ENCODE data around the gene RSKR. TPM values are rescaled to one million over a fixed set of nuclear protein-coding genes. Genes with fewer than 3 reads are reported as not detected.
A peak's percentile ranks its signal among the peaks of the same experiment; 100 is the strongest.

Gene RSKR
- total RNA-seq, 4 donors from 2014 or later = 2.3 to 4.2 (median 4.1) TPM

DNA sequence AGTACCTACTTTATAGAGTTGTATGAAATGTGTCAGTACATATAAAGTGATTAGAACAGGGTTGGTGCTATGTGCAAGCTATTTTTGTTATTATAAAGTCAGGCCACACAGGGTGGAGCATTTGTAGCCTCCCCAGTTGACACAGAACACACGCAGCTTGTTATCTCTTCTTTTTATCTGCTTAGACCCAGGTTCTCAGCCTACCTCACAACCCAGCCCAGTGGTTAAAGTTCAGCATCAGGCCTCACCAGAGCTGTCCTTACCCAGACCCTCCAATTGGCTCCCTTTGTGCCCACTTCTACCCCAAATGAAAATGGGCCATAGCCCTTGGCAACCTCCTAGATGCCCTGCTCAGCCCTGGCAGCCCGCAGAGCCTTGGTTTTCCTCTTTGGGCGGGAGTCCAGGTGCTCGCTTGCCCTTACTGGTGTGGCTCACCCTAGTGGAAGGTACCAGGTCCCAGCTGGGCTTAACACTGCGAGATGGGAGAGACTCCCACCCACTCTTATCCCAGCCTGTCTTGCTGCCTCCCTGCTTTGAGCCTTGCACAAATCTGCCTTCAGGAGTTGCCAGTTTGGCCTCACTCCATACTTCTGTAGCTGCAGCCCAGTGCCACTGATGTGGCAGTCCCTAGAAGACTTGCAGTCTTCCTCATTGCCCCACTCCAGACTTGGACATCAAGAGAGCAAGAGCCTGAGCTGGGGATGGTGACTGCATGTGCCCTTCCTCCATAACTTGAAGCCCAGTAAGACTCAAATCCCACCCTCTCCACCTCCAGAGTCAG, 41.5 kb downstream of the RSKR start:
- WGBS = 68% methylated on average over 3 of the region's 5 CpGs
- H3K27me3 ChIP-seq = no peaks in the 10 kb centered on the region
- H3K27ac ChIP-seq (replicated peaks in 1 of 4) = peak overlapping the region; percentile 73 to 88 (median 78)
- TF ChIP-seq, protein P1, sequence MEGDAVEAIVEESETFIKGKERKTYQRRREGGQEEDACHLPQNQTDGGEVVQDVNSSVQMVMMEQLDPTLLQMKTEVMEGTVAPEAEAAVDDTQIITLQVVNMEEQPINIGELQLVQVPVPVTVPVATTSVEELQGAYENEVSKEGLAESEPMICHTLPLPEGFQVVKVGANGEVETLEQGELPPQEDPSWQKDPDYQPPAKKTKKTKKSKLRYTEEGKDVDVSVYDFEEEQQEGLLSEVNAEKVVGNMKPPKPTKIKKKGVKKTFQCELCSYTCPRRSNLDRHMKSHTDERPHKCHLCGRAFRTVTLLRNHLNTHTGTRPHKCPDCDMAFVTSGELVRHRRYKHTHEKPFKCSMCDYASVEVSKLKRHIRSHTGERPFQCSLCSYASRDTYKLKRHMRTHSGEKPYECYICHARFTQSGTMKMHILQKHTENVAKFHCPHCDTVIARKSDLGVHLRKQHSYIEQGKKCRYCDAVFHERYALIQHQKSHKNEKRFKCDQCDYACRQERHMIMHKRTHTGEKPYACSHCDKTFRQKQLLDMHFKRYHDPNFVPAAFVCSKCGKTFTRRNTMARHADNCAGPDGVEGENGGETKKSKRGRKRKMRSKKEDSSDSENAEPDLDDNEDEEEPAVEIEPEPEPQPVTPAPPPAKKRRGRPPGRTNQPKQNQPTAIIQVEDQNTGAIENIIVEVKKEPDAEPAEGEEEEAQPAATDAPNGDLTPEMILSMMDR (IDR thresholded peaks at IDR 0.05) = no peak
- TF ChIP-seq POLR2A (IDR thresholded peaks at IDR 0.05; ENCODE audit: low read depth) (no peak), POLR2AphosphoS5 (IDR thresholded peaks at IDR 0.05) (no peak), EP300 (IDR thresholded peaks at IDR 0.05) (no peak)
- no peaks in the 10 kb centered on the region for H3K9me3 ChIP-seq
- H3K36me3 ChIP-seq = peaks cover 0 to 4% (median 0%) of the 10 kb centered on the region in 4 donors
- H3K4me3 ChIP-seq = peak overlapping the region; percentile 76 to 92 (median 86)
- H3K4me1 ChIP-seq = peaks cover 40 to 56% (median 47%) of the 10 kb centered on the region in 4 donors
- DNase-seq (ENCODE audit: extremely low spot score) = no peak
- intact Hi-C loops (cut with DNase I) = no loop called here

DNA sequence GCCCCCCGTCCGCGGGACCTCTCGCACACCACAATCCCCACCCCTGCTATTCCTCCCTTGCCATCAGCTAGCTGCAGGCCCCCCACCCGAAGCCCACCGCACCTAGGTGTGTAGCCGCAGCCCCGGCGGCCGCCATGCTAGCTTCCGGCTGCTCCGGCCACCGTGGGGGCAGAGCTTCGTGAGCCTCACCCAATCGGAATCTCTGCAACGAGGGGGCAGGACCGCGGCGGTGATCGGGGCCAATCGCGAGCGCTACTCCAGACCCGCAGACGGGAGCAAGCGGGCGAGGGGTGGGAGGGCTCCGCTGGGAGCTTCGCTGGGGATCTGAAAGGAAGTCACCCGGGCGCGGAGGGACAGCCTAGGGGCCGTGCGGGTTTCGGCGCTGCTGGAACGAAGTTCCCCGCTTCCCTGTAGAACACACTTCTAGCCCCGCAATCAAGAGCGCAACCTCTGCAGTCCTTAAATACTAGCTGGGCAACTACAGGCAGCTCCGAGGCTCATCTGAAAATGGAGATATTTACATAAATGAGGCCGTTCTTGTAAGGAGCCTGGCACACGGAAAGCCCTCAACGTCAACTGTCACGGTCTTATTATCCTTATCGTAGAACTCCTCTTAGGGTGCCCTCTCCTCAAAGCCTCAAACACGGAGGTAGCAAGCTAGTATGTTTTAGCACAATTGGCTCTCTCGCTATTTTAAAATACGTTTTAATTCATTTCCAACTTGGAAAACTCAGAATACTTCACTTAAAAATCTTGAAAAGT, 42.4 kb downstream of the RSKR start, which contains the start of gene PIGS:
Gene PIGS (minus strand): TSS at position 164 of the 762 bp plus-strand sequence. CDS start 28 bp downstream, at position 136.
- Histone ChIP-seq H3K27ac (replicated peaks in 1 of 4) (peak within 1 kb of the TSS; percentile 73 to 88 (median 78)), H3K4me3 (peak within 1 kb of the TSS; percentile 76 to 92 (median 86)), H3K36me3 (peaks cover 0 to 5% (median 2%) of the 10 kb centered on the region in 4 donors), H3K9me3 (no peaks in the 10 kb centered on the region), H3K4me1 (peaks cover 34 to 47% (median 40%) of the 10 kb centered on the region in 4 donors), H3K27me3 (no peaks in the 10 kb centered on the region)
- peak; percentile 99 for DNase-seq (ENCODE audit: extremely low spot score)
- TF ChIP-seq EP300 (IDR thresholded peaks at IDR 0.05) = no peak
- TF ChIP-seq POLR2A (IDR thresholded peaks at IDR 0.05; ENCODE audit: low read depth) = peak; percentile 21
- peak; percentile 90 to 93 for TF ChIP-seq POLR2AphosphoS5 (IDR thresholded peaks at IDR 0.05)
- TF ChIP-seq, protein P1 (IDR thresholded peaks at IDR 0.05) = no peak
- intact Hi-C loops (cut with DNase I) = no loop called here
- under 1% methylated on average over 8 of the region's 49 CpGs for WGBS

DNA sequence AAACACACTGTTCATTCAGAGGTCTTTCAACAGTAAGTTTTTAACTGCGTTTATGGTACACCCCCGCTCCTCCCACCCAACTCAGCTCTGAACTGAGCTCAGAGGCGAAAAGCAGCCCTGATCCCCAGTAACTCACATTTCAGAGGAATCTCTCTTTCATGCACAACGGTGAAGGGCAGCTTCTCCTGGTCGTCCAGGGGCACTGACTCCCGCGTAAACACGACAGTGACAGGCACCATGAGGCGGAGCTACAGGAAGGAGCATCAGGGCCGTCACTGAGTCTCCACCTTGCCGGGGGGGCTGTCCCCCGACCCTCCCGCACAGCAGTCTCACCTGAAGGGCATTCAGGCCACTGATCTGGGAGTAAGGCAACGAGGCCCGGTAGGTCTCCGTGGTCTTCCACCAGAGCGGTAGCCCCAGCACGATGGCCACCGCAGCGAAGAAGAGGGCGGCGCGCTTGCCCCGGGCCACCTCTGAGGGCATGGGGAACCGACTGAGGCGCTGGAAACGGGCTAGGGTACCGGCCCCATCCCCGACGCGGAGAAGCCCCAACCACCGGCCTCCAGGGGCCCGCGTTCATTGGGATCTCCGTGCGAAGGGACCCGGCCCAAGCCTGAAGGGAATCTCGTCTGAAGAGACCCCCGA, 43.1 kb downstream of the RSKR start:
- no peak for DNase-seq (ENCODE audit: extremely low spot score)
- H3K4me3 ChIP-seq = peak overlapping the region; percentile 76 to 92 (median 86)

DNA sequence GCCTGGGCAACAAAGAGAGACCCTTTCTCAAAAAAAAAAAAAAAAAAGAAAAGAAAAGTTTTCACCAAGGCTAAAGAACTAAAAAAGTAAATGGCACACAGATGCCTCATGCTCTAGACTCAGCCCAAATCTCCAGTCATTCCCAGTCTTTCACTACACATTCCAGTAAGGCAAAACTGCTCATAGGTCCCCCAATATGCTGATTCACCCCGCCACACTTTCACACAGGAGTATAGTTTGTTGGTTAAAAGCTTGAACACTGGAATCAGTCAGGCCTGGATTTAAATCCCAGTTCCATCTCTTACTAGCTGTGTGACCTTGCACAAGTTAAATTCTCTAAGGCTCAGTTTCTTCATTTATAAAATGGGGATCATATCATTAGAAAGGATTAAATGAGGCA, 44.5 kb downstream of the RSKR start:
- Histone ChIP-seq H3K4me1 (peaks cover 24 to 36% (median 30%) of the 10 kb centered on the region in 4 donors), H3K4me3 (no peak overlapping the region), H3K27me3 (no peaks in the 10 kb centered on the region), H3K9me3 (no peaks in the 10 kb centered on the region), H3K27ac (replicated peaks in 1 of 4) (no peak overlapping the region), H3K36me3 (peaks cover 0 to 15% (median 2%) of the 10 kb centered on the region in 4 donors)
- DNase-seq (ENCODE audit: extremely low spot score) = no peak
- TF ChIP-seq, protein P1 (IDR thresholded peaks at IDR 0.05) = no peak
- TF ChIP-seq POLR2AphosphoS5 (IDR thresholded peaks at IDR 0.05) (no peak), EP300 (IDR thresholded peaks at IDR 0.05) (no peak), POLR2A (IDR thresholded peaks at IDR 0.05; ENCODE audit: low read depth) (no peak)
- 90% methylated on average over 1 of the region's 1 CpG for WGBS
- intact Hi-C loops (cut with DNase I) = no loop called here

More for the DNA sequence above, 43.1 kb downstream of the RSKR start:
- Histone ChIP-seq H3K27ac (replicated peaks in 1 of 4) (peak overlapping the region; percentile 73 to 88 (median 78)), H3K27me3 (no peaks in the 10 kb centered on the region), H3K9me3 (no peaks in the 10 kb centered on the region), H3K4me1 (peaks cover 29 to 43% (median 36%) of the 10 kb centered on the region in 4 donors), H3K36me3 (peaks cover 0 to 9% (median 2%) of the 10 kb centered on the region in 4 donors)
- WGBS = 4% methylated on average over 9 of the region's 39 CpGs
- TF ChIP-seq POLR2AphosphoS5 (IDR thresholded peaks at IDR 0.05) (peak in 1 of 2 donors; percentile 10), EP300 (IDR thresholded peaks at IDR 0.05) (no peak)
- intact Hi-C loops (cut with DNase I) = no loop called here

All from esophagus muscularis mucosa (tissue), 4 donors.